Karpas-422 (cell line): ENCODE measurements around the gene ELFN2. TPM values are rescaled to one million over a fixed set of nuclear protein-coding genes. Genes with fewer than 3 reads are reported as not detected.

Experiments
- DNase-seq: peaks from one replicate; pipeline ENCODE4 v3.0.0-alpha.2; 2015
- H2AFZ ChIP-seq: fragments of 200-600 bp; sonication (generic); 2 replicates; pipeline ENCODE4 v1.6.1; 2014; ENCODE audit warnings: antibody characterized with exemption, low read length, mixed read lengths
- H3K27ac ChIP-seq: fragments of 200-600 bp; sonication (generic); 2 replicates; pipeline ENCODE4 v1.5.1; 2014; ENCODE audit warnings: mild to moderate bottlenecking, low read length, moderate library complexity
- H3K27me3 ChIP-seq: fragments of 200-600 bp; sonication (generic); 2 replicates; pipeline ENCODE4 v1.6.1; 2014; ENCODE audit warnings: low read length, mixed read lengths
- H3K36me3 ChIP-seq: fragments of 200-600 bp; sonication (generic); 2 replicates; pipeline ENCODE4 v1.6.1; 2014; ENCODE audit warnings: low read length, mixed read lengths; ENCODE audit not compliant: insufficient read depth
- H3K4me1 ChIP-seq: fragments of 200-600 bp; sonication (generic); 2 replicates; pipeline ENCODE4 v1.6.1; 2014; ENCODE audit warnings: mild to moderate bottlenecking, low read length, mixed read lengths
- H3K4me2 ChIP-seq: fragments of 200-600 bp; sonication (generic); 2 replicates; pipeline ENCODE4 v1.6.1; 2014; ENCODE audit warnings: low read length, low read depth, mild to moderate bottlenecking; ENCODE audit not compliant: poor library complexity, severe bottlenecking
- H3K4me3 ChIP-seq: fragments of 200-600 bp; sonication (generic); 2 replicates; pipeline ENCODE4 v1.5.1; 2014; ENCODE audit warnings: mild to moderate bottlenecking, antibody characterized with exemption, low read length, mixed read lengths
- H3K79me2 ChIP-seq: fragments of 200-600 bp; sonication (generic); 2 replicates; pipeline ENCODE4 v1.6.1; 2014; ENCODE audit warnings: mild to moderate bottlenecking, low read length, mixed read lengths
- H3K9ac ChIP-seq: fragments of 200-600 bp; sonication (generic); 2 replicates; pipeline ENCODE4 v1.6.0; 2014; ENCODE audit warnings: low read length
- H3K9me2 ChIP-seq: fragments of 200-600 bp; sonication (generic), shearing (Covaris generic); replicated peaks from 2 replicates; pipeline ENCODE4 v1.6.0; 2014; ENCODE audit warnings: mild to moderate bottlenecking, low read length, moderate library complexity; ENCODE audit not compliant: insufficient read depth
- H3K9me3 ChIP-seq: fragments of 300-700, 200-600 bp; sonication (generic); 2 replicates; pipeline ENCODE4 v1.6.1; 2014; ENCODE audit warnings: low read length, mixed read lengths
- H4K20me1 ChIP-seq: fragments of 200-600 bp; sonication (generic); 2 replicates; pipeline ENCODE4 v1.6.1; 2014; ENCODE audit warnings: mild to moderate bottlenecking, antibody characterized with exemption, low read length, low read depth; ENCODE audit not compliant: insufficient read depth
- total RNA-seq: library from RNA; depleted of rRNA; stranded (reverse); fragments of >200 nt; shearing (Covaris generic); gene quantifications from 2 replicates; pipeline ENCODE4 v1.2.3, GENCODE V29; 2014; ENCODE audit warnings: low replicate concordance

Gene ELFN2
- total RNA-seq, 1 experiment from 2014 or later: not detected

GRCh38 chr22:37449331-37450001, 22.2 kb upstream of the ELFN2 start:
- H3K79me2 ChIP-seq: no peaks in the 10 kb centered on the region
- DNase-seq: no peak
- peaks cover 5% of the 10 kb centered on the region; the same call in 1 of the 2 replicates for H3K4me1 ChIP-seq
- H3K9ac ChIP-seq: no peak overlapping the region
- no peak overlapping the region for H3K27ac ChIP-seq
- H3K9me2 ChIP-seq: no peaks in the 10 kb centered on the region
- H3K4me3 ChIP-seq: no peak overlapping the region
- no peak overlapping the region for H3K4me2 ChIP-seq
- H3K9me3 ChIP-seq: no peaks in the 10 kb centered on the region
- H3K27me3 ChIP-seq: no peaks in the 10 kb centered on the region
- H4K20me1 ChIP-seq: no peaks in the 10 kb centered on the region
- no peak overlapping the region for H2AFZ ChIP-seq
- no peaks in the 10 kb centered on the region for H3K36me3 ChIP-seq

GRCh38 chr22:37448516-37449127, 21.3 kb upstream of the ELFN2 start:
- Histone ChIP-seq H3K27me3 (no peaks in the 10 kb centered on the region), H3K4me2 (no peak overlapping the region), H3K4me1 (peaks cover 5% of the 10 kb centered on the region; the same call in 1 of the 2 replicates), H3K9me2 (no peaks in the 10 kb centered on the region), H3K4me3 (no peak overlapping the region), H3K9me3 (no peaks in the 10 kb centered on the region), H4K20me1 (no peaks in the 10 kb centered on the region), H3K79me2 (no peaks in the 10 kb centered on the region), H2AFZ (no peak overlapping the region), H3K36me3 (no peaks in the 10 kb centered on the region), H3K9ac (no peak overlapping the region), H3K27ac (no peak overlapping the region)
- DNase-seq: no peak

GRCh38 chr22:37445501-37445900, 18.2 kb upstream of the ELFN2 start:
- Histone ChIP-seq H3K9ac (no peak overlapping the region), H3K4me2 (no peak overlapping the region)

GRCh38 chr22:37443977-37444376, 16.7 kb upstream of the ELFN2 start:
- Histone ChIP-seq H3K4me2 (no peak overlapping the region), H3K4me3 (no peak overlapping the region), H3K36me3 (no peaks in the 10 kb centered on the region), H2AFZ (no peak overlapping the region), H3K79me2 (no peaks in the 10 kb centered on the region), H3K4me1 (no peaks in the 10 kb centered on the region), H3K27ac (no peak overlapping the region), H3K9ac (no peak overlapping the region), H4K20me1 (no peaks in the 10 kb centered on the region), H3K27me3 (no peaks in the 10 kb centered on the region), H3K9me2 (no peaks in the 10 kb centered on the region), H3K9me3 (0 out of 2 replicates have a peak, but pooled peaks cover 4% of the 10 kb centered on the region)
- no peak for DNase-seq

More at GRCh38 chr22:37445501-37445900, 18.2 kb upstream of the ELFN2 start:
- H3K27ac ChIP-seq: no peak overlapping the region
- 0 out of 2 replicates have a peak, but pooled peaks cover 4% of the 10 kb centered on the region for H3K9me3 ChIP-seq
- H3K36me3 ChIP-seq: no peaks in the 10 kb centered on the region
- no peaks in the 10 kb centered on the region for H3K27me3 ChIP-seq
- H3K9me2 ChIP-seq: no peaks in the 10 kb centered on the region
- no peaks in the 10 kb centered on the region for H4K20me1 ChIP-seq
- H2AFZ ChIP-seq: no peak overlapping the region
- no peak for DNase-seq
- H3K4me3 ChIP-seq: no peak overlapping the region
- 0 out of 2 replicates have a peak, but pooled peaks cover under 1% of the 10 kb centered on the region for H3K4me1 ChIP-seq
- H3K79me2 ChIP-seq: no peaks in the 10 kb centered on the region

- Histone ChIP-seq H3K9ac (no peak overlapping the region), H4K20me1 (no peaks in the 10 kb centered on the region), H3K4me2 (no peak overlapping the region), H3K36me3 (no peaks in the 10 kb centered on the region), H3K27ac (no peak overlapping the region), H3K4me3 (no peak overlapping the region), H3K4me1 (no peaks in the 10 kb centered on the region), H3K9me3 (0 out of 2 replicates have a peak, but pooled peaks cover 4% of the 10 kb centered on the region), H3K27me3 (no peaks in the 10 kb centered on the region), H2AFZ (no peak overlapping the region), H3K79me2 (no peaks in the 10 kb centered on the region), H3K9me2 (no peaks in the 10 kb centered on the region)
- DNase-seq: no peak
Measured at GRCh38 chr22:37443086-37443485, 15.8 kb upstream of the ELFN2 start.

DNA sequence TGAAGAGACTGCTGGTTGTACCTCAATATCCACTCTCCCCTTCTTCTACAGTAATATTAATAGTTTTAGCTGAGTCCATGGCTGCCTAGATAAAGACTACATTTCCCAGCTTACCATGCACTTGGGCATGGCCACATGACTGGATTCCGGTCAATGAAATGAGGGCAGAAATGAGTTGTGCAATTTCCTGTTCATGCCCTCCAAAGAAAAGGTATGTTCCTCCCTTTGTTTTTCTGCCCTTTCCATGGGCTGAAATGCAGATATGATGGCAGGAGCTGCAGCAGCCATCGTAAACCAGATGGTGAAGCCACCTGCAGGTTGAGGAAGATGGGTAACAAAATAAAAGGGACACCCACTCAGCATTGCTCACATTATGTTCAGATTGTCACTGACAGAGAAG, 15.3 kb upstream of the ELFN2 start:
- Histone ChIP-seq H3K27ac (no peak overlapping the region), H3K79me2 (no peaks in the 10 kb centered on the region), H3K4me2 (no peak overlapping the region), H3K9me3 (0 out of 2 replicates have a peak, but pooled peaks cover 4% of the 10 kb centered on the region), H3K36me3 (no peaks in the 10 kb centered on the region), H3K27me3 (no peaks in the 10 kb centered on the region), H2AFZ (no peak overlapping the region), H4K20me1 (no peaks in the 10 kb centered on the region), H3K9me2 (no peaks in the 10 kb centered on the region), H3K4me3 (no peak overlapping the region), H3K9ac (no peak overlapping the region), H3K4me1 (no peaks in the 10 kb centered on the region)
- peak; percentile 69 for DNase-seq

GRCh38 chr22:37442135-37442534, 14.9 kb upstream of the ELFN2 start:
- H3K4me3 ChIP-seq: no peak overlapping the region
- H2AFZ ChIP-seq: no peak overlapping the region
- no peak overlapping the region for H3K4me2 ChIP-seq
- no peak overlapping the region for H3K9ac ChIP-seq
- no peaks in the 10 kb centered on the region for H3K9me2 ChIP-seq
- H3K79me2 ChIP-seq: no peaks in the 10 kb centered on the region
- no peak overlapping the region for H3K27ac ChIP-seq
- no peaks in the 10 kb centered on the region for H4K20me1 ChIP-seq
- DNase-seq: no peak
- no peaks in the 10 kb centered on the region for H3K27me3 ChIP-seq
- 0 out of 2 replicates have a peak, but pooled peaks cover 4% of the 10 kb centered on the region for H3K9me3 ChIP-seq
- H3K4me1 ChIP-seq: no peaks in the 10 kb centered on the region
- no peaks in the 10 kb centered on the region for H3K36me3 ChIP-seq

- no peak overlapping the region for H3K9ac ChIP-seq
- H3K9me3 ChIP-seq: 0 out of 2 replicates have a peak, but pooled peaks cover 4% of the 10 kb centered on the region
- DNase-seq: no peak
- no peak overlapping the region for H2AFZ ChIP-seq
- no peaks in the 10 kb centered on the region for H3K79me2 ChIP-seq
- H3K36me3 ChIP-seq: no peaks in the 10 kb centered on the region
- no peak overlapping the region for H3K27ac ChIP-seq
- no peaks in the 10 kb centered on the region for H3K27me3 ChIP-seq
- no peaks in the 10 kb centered on the region for H3K4me1 ChIP-seq
- H4K20me1 ChIP-seq: no peaks in the 10 kb centered on the region
- no peaks in the 10 kb centered on the region for H3K9me2 ChIP-seq
- H3K4me2 ChIP-seq: no peak overlapping the region
- no peak overlapping the region for H3K4me3 ChIP-seq
Measured at GRCh38 chr22:37440875-37441274, 13.6 kb upstream of the ELFN2 start.
